H1 (cell line): Measurements from ENCODE around the gene CSNK1D. TPM values are rescaled to one million over a fixed set of nuclear protein-coding genes. Genes with fewer than 3 reads are reported as not detected.
A peak's percentile ranks its signal among the peaks of the same experiment; 100 is the strongest.

Source experiments
- CTCF ChIA-PET: fragments of 300-600 bp; sonication (Branson Sonifier 250); formaldehyde crosslinking; loops from one replicate; lab custom pipeline; 2021; ENCODE audit not compliant: partially characterized antibody; lab: Charles Lee
- POLR2A ChIA-PET: fragments of 300-600 bp; sonication (Branson Sonifier 250); formaldehyde crosslinking; loops from one replicate; lab custom pipeline; 2021; ENCODE audit warnings: inconsistent platforms; ENCODE audit not compliant: partially characterized antibody; lab: Charles Lee
- DNase-seq, 2 experiments: peaks; one replicate each; pipeline versions ENCODE4 v3.0.0 to v3.0.0-alpha.2; 2010 to 2022; ENCODE audit warnings: low spot score in 2 of 2, low read depth in 1 of 2, mixed read lengths in 1 of 2
- FAIRE-seq: peaks from 2 replicates; lab custom pipeline; 2011; peaks lifted over from hg19 to GRCh38; lab: Jason Lieb, UNC
- H2AFZ ChIP-seq: 2 replicates; pipeline ENCODE4 v1.8.1; 2012; ENCODE audit warnings: low read length, inconsistent platforms
- H2AK5ac ChIP-seq: 2 replicates; pipeline ENCODE4 v1.6.1; 2013; ENCODE audit warnings: low read depth, low read length
- H2BK120ac ChIP-seq: replicated peaks from 2 replicates; pipeline ENCODE3; 2013; ENCODE audit warnings: low read depth, low read length, inconsistent platforms
- H2BK12ac ChIP-seq: 2 replicates; pipeline ENCODE4 v1.6.1; 2013; ENCODE audit warnings: low read depth, low read length
- H2BK15ac ChIP-seq: 2 replicates; pipeline ENCODE4 v1.6.1; 2013; ENCODE audit warnings: low read length
- H2BK20ac ChIP-seq: 2 replicates; pipeline ENCODE4 v1.6.1; 2013; ENCODE audit warnings: low read length
- H2BK5ac ChIP-seq: 2 replicates; pipeline ENCODE4 v1.6.1; 2013; ENCODE audit warnings: low read depth, low read length
- H3K14ac ChIP-seq: 2 replicates; pipeline ENCODE4 v1.6.1; 2013; ENCODE audit warnings: inconsistent platforms; ENCODE audit not compliant: insufficient read length
- H3K18ac ChIP-seq: 2 replicates; pipeline ENCODE4 v1.6.1; 2013; ENCODE audit warnings: low read length; ENCODE audit errors: extremely low read depth
- H3K23ac ChIP-seq: 2 replicates; pipeline ENCODE4 v1.6.1; 2013; ENCODE audit warnings: inconsistent platforms; ENCODE audit not compliant: insufficient read length
- H3K23me2 ChIP-seq: 2 replicates; pipeline ENCODE4 v1.6.1; 2013; ENCODE audit warnings: low read depth, low read length
- H3K27ac ChIP-seq: 2 replicates; pipeline ENCODE4 v1.6.1; 2011; ENCODE audit warnings: low read depth, low read length, inconsistent platforms
- H3K27me3 ChIP-seq, 4 experiments: replicated peaks in 1 of 4; 1 replicate in 1 of 4; 2 replicates in 3 of 4; pipeline versions ENCODE4 v1.6.1 to v1.8.1; 2011 to 2013; ENCODE audit warnings: low read length in 3 of 4, mild to moderate bottlenecking in 3 of 4, inconsistent platforms in 2 of 4, mixed read lengths in 2 of 4, moderate library complexity in 1 of 4; ENCODE audit not compliant: control insufficient read depth in 3 of 4, insufficient read depth in 3 of 4; ENCODE audit errors: extremely low read depth in 1 of 4
- H3K36me3 ChIP-seq, 4 experiments: 2 replicates each; pipeline versions ENCODE4 v1.6.1 to v1.8.1; 2011 to 2013; ENCODE audit warnings: mild to moderate bottlenecking in 4 of 4, low read length in 3 of 4, moderate library complexity in 2 of 4, control low read depth in 1 of 4, inconsistent platforms in 1 of 4; ENCODE audit not compliant: insufficient read depth in 4 of 4, control insufficient read depth in 2 of 4
- H3K4ac ChIP-seq: replicated peaks from 2 replicates; pipeline ENCODE3; 2013; ENCODE audit warnings: low read length, low read depth, mixed read lengths, inconsistent platforms; ENCODE audit not compliant: insufficient read length
- H3K4me1 ChIP-seq, 4 experiments: replicated peaks in 1 of 4; 1 replicate in 1 of 4; 2 replicates in 3 of 4; pipeline versions ENCODE4 v1.6.1 to v1.8.1; 2011 to 2013; ENCODE audit warnings: low read length in 3 of 4, inconsistent platforms in 2 of 4, mixed read lengths in 1 of 4; ENCODE audit not compliant: insufficient read depth in 4 of 4, control insufficient read depth in 3 of 4
- H3K4me2 ChIP-seq, 2 experiments: 2 replicates each; pipeline versions ENCODE4 v1.6.1 to v1.8.1; 2011 to 2013; ENCODE audit warnings: low read depth in 2 of 2, low read length in 2 of 2, control low read depth in 1 of 2, inconsistent platforms in 1 of 2, mild to moderate bottlenecking in 1 of 2; ENCODE audit not compliant: insufficient read depth in 1 of 2
- H3K4me3 ChIP-seq, 4 experiments: fragments of 200-600, 300-600 bp in 1 of 4; sonication (generic), shearing (Covaris generic), sonication (Bioruptor Twin) in 1 of 4; 2 replicates each; pipeline versions ENCODE4 v1.5.1 to v1.8.1; 2011 to 2016; ENCODE audit warnings: low read length in 4 of 4, low read depth in 3 of 4, control low read depth in 2 of 4, inconsistent platforms in 2 of 4, mild to moderate bottlenecking in 2 of 4, mixed read lengths in 1 of 4, moderate library complexity in 1 of 4; ENCODE audit not compliant: insufficient read depth in 2 of 4; ENCODE audit errors: extremely low read depth in 1 of 4
- H3K56ac ChIP-seq: replicated peaks from 2 replicates; pipeline ENCODE3; 2013; ENCODE audit warnings: low read depth, mild to moderate bottlenecking, mixed read lengths, low read length, inconsistent platforms; ENCODE audit not compliant: insufficient read length
- H3K79me1 ChIP-seq: 2 replicates; pipeline ENCODE4 v1.6.1; 2013; ENCODE audit warnings: low read depth, low read length, control low read depth
- H3K79me2 ChIP-seq, 2 experiments: 2 replicates each; pipeline versions ENCODE4 v1.6.1 to v1.8.1; 2012 to 2013; ENCODE audit warnings: low read length in 2 of 2, mild to moderate bottlenecking in 2 of 2, inconsistent platforms in 1 of 2; ENCODE audit not compliant: insufficient read depth in 2 of 2, control insufficient read depth in 1 of 2
- H3K9ac ChIP-seq, 4 experiments: replicated peaks in 1 of 4; 1 replicate in 1 of 4; 2 replicates in 3 of 4; pipeline versions ENCODE4 v1.6.1 to v1.8.1; 2011 to 2013; ENCODE audit warnings: low read depth in 3 of 4, low read length in 3 of 4, control low read depth in 2 of 4, mild to moderate bottlenecking in 2 of 4, moderate library complexity in 2 of 4, inconsistent platforms in 1 of 4; ENCODE audit errors: extremely low read depth in 1 of 4
- H3K9me3 ChIP-seq, 2 experiments: 2 replicates each; pipeline versions ENCODE4 v1.6.1 to v1.8.1; 2012 to 2013; ENCODE audit warnings: mild to moderate bottlenecking in 2 of 2, moderate library complexity in 2 of 2, control low read depth in 1 of 2, inconsistent platforms in 1 of 2, low read depth in 1 of 2, low read length in 1 of 2, mixed read lengths in 1 of 2; ENCODE audit not compliant: insufficient read depth in 2 of 2
- H4K20me1 ChIP-seq, 2 experiments: replicated peaks in 1 of 2; 2 replicates each; pipeline versions ENCODE3 to v1.8.1; 2011 to 2013; ENCODE audit warnings: inconsistent platforms in 2 of 2, low read length in 2 of 2, mild to moderate bottlenecking in 1 of 2; ENCODE audit not compliant: insufficient read depth in 2 of 2, control insufficient read depth in 1 of 2
- H4K5ac ChIP-seq: 2 replicates; pipeline ENCODE4 v1.6.1; 2013; ENCODE audit warnings: low read length, low read depth, mixed read lengths, inconsistent platforms; ENCODE audit not compliant: insufficient read length
- H4K8ac ChIP-seq: 2 replicates; pipeline ENCODE4 v1.8.0; 2013; ENCODE audit warnings: mild to moderate bottlenecking, moderate library complexity, low read length, inconsistent platforms; ENCODE audit not compliant: insufficient read depth; ENCODE audit errors: extremely low read depth
- H4K91ac ChIP-seq: replicated peaks from 2 replicates; pipeline ENCODE3; 2013; ENCODE audit warnings: low read length, mixed read lengths, inconsistent platforms; ENCODE audit not compliant: insufficient read length
- CEBPB ChIP-seq: IDR thresholded peaks from 2 replicates; pipeline ENCODE4 v1.6.1; 2012; ENCODE audit warnings: low read depth, low read length
- CHD1 ChIP-seq: IDR thresholded peaks from 2 replicates; pipeline ENCODE4 v1.6.1; 2012; ENCODE audit warnings: low read depth, low read length, improper control_type of control experiment
- CREB1 ChIP-seq: IDR thresholded peaks from 2 replicates; pipeline ENCODE4 v1.6.1; 2012; ENCODE audit warnings: inconsistent platforms
- EZH2 ChIP-seq: fragments of 200-600 bp; sonication (generic); IDR thresholded peaks from 2 replicates; pipeline ENCODE4 v1.7.1; 2012; ENCODE audit warnings: low read depth, mild to moderate bottlenecking, moderate library complexity, low read length, inconsistent platforms; ENCODE audit not compliant: severe bottlenecking
- PHF8 ChIP-seq: fragments of 200-600 bp; sonication (generic); conservative IDR thresholded peaks from 2 replicates; pipeline ENCODE4 v1.7.1; 2012; ENCODE audit warnings: low read depth, mild to moderate bottlenecking, inconsistent platforms, low read length, moderate library complexity
- RAD21 ChIP-seq, 2 experiments: IDR thresholded peaks in 1 of 2; conservative IDR thresholded peaks in 1 of 2; 2 replicates each; pipeline ENCODE4 v1.6.1; 2011; ENCODE audit warnings: low read depth in 2 of 2, low read length in 2 of 2, improper control_type of control experiment in 1 of 2, inconsistent platforms in 1 of 2, mild to moderate bottlenecking in 1 of 2, moderate library complexity in 1 of 2
- RXRA ChIP-seq: IDR thresholded peaks from 2 replicates; pipeline ENCODE4 v1.6.1; 2011; ENCODE audit warnings: low read depth, mild to moderate bottlenecking, low read length, moderate library complexity; ENCODE audit not compliant: insufficient read depth
- SAP30 ChIP-seq: fragments of 300-600 bp; sonication (generic); IDR thresholded peaks from 2 replicates; pipeline ENCODE4 v1.7.1; 2012; ENCODE audit warnings: low read length, moderate library complexity, mild to moderate bottlenecking, inconsistent platforms; ENCODE audit not compliant: insufficient read depth, insufficient replicate concordance
- SP4 ChIP-seq: IDR thresholded peaks from 2 replicates; pipeline ENCODE4 v1.6.1; 2012; ENCODE audit warnings: low read length, inconsistent platforms
- WGBS, 2 experiments: shearing (Covaris generic) in 1 of 2; methylation state at CpG; one replicate each; pipeline versions ENCODE4 v1.1.6 to v1.1.7; 2013 to 2015; ENCODE audit warnings: low lambda C conversion rate in 2 of 2, mixed read lengths in 2 of 2, inconsistent platforms in 1 of 2, low coverage in 1 of 2, missing lambda C conversion rate in 1 of 2; ENCODE audit not compliant: insufficient replicate concordance in 2 of 2, insufficient coverage in 1 of 2, insufficient read length in 1 of 2; ENCODE audit errors: extremely low coverage in 1 of 2, missing lambda C conversion rate in 1 of 2; 5-methylcytosine and 5-hydroxymethylcytosine counted together
- polyA plus RNA-seq, 7 experiments: library from polyadenylated mRNA; depleted of rRNA in 3 of 7; stranded (reverse) in 5 of 7; unstranded in 2 of 7; fragments of >200 nt in 5 of 7; fragments of 200-250 nt in 2 of 7; gene quantifications; 1 replicate in 5 of 7; 2 replicates in 1 of 7; 4 replicates in 1 of 7; pipeline versions ENCODE4 v1.2.1 to v1.2.3, GENCODE V29; 2011 to 2013; ENCODE audit warnings: missing spikeins in 2 of 7, mixed read lengths in 2 of 7
- total RNA-seq: library from RNA; stranded (reverse); fragmentation: NEBNext Ultra II Directional; extraction: Animal tissue kit (Norgen Biotek cat#: 25700); gene quantifications from 2 replicates; pipeline ENCODE4 v1.2.1, GENCODE V29; 2021
- TF ChIP-seq, protein P1 (sequence below): IDR thresholded peaks from 2 replicates; pipeline ENCODE4 v1.6.1; 2012; ENCODE audit warnings: inconsistent platforms

CSNK1D gene
- total and polyA plus RNA-seq, 2 of the 8 experiments (the other 6 are each of a cell fraction or from before 2014, with no cell fraction given) = 73.5 to 103 TPM

DNA sequence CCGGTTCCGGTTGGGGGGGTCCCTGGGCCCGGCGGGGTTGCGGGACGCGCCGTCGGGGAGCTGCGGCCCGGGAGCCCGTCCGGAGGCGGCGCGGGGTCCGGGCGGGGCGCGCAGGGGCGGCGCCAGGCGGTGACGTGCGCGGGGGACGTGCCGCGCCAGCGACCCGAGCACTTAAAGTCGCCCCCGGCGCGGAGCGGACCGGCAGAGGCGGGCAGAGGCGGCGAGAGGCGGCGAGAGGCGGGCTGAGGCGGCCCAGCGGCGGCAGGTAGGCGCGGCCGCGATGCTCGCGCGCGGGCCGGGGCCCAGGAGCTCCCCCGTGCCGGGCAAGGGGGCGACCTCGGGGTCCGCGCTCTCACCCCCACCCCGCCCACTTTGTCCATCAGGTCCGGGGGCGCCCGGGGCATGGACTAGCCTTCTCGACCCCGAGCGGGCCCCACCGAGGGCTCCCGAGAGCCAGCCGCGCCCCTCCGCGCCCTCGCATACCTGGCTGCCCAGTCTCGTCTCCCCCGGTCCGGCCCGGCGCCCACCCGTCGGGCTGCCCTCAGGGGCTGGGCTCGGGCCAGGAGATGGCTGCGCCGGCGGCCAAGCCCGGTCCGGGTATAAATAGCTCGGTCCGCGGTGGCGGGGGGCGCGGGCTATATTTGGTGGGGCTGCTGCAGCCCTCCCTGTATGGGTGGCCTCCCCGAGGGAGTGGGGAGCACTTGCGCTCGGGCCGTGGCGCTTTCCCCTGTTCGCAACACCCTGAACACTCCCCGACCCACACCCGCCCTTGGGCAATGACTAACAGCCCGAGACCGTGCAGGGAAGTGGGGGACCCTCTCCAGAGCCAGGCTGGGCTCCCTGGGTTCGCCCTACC is 44.4 kb downstream of the CSNK1D start, which contains the start of gene SLC16A3:
Gene SLC16A3, plus strand, starts transcription at position 201 of the 856 bp plus-strand sequence. CDS start 6,967 bp downstream, outside the sequence.
- Histone ChIP-seq H2BK5ac (no peak within 1 kb of the TSS), H3K23ac (no peak within 1 kb of the TSS), H3K9ac (no peak within 1 kb of the TSS; a peak in 1 of 7 replicates), H3K4me1 (peaks cover 0 to 16% (median 4%) of the 10 kb centered on the region in 4 experiments; a peak in 5 of 7 replicates), H4K8ac (peak within 1 kb of the TSS; percentile 92), H4K5ac (no peak within 1 kb of the TSS), H4K20me1 (peaks cover 5 to 14% of the 10 kb centered on the region in 2 experiments), H2AK5ac (peak within 1 kb of the TSS; percentile 53; the same call in 1 of the 2 replicates), H3K79me2 (no peaks in the 10 kb centered on the region), H2AFZ (no peak within 1 kb of the TSS), H3K79me1 (no peaks in the 10 kb centered on the region; the same call in 1 of the 2 replicates), H3K4me2 (peak within 1 kb of the TSS; percentile 65 to 67), H3K4me3 (peak within 1 kb of the TSS; percentile 27 to 62 (median 37); a peak in 7 of 8 replicates), H3K36me3 (no peaks in the 10 kb centered on the region; a peak in 1 of 8 replicates), H2BK120ac (no peak within 1 kb of the TSS), H3K27me3 (peaks cover 28 to 68% (median 58%) of the 10 kb centered on the region in 4 experiments), H3K14ac (no peak within 1 kb of the TSS), H3K27ac (no peak within 1 kb of the TSS), H4K91ac (no peak within 1 kb of the TSS), H3K18ac (peak within 1 kb of the TSS; percentile 32; the same call in 1 of the 2 replicates), H2BK15ac (no peak within 1 kb of the TSS), H2BK20ac (no peak within 1 kb of the TSS), H3K4ac (no peak within 1 kb of the TSS), H3K9me3 (no peaks in the 10 kb centered on the region; a peak in 1 of 4 replicates), H3K23me2 (peaks cover 11% of the 10 kb centered on the region; the same call in 1 of the 2 replicates), H2BK12ac (no peak within 1 kb of the TSS; the same call in 1 of the 2 replicates), H3K56ac (no peak within 1 kb of the TSS)
- DNase-seq (peak in 1 of 2 experiments; percentile 68), FAIRE-seq (no peak)
- ChIA-PET CTCF (interaction anchor here (1.1 to 2.5 kb wide), 4 partner anchors 9 to 152 kb away, joined by 3 to 12 read pairs (median 6); no protein-coding TSS in a partner anchor), POLR2A (interaction anchor here (0.7 to 2.2 kb wide), 7 partner anchors 8 to 194 kb away, joined by 3 to 11 read pairs (median 4); partner anchors contain the start of gene CSNK1D)
- WGBS, 2 experiments = 17% methylated on average over 33 of the region's 105 CpGs; no CpG with 5 or more reads in 1 of the 2 experiments
- TF ChIP-seq CHD1 = no peak
- peak; percentile 80 for TF ChIP-seq CREB1
- TF ChIP-seq CEBPB = no peak
- TF ChIP-seq PHF8 = peak; percentile 32; the same call in 1 of the 2 replicates
- TF ChIP-seq, protein P1, sequence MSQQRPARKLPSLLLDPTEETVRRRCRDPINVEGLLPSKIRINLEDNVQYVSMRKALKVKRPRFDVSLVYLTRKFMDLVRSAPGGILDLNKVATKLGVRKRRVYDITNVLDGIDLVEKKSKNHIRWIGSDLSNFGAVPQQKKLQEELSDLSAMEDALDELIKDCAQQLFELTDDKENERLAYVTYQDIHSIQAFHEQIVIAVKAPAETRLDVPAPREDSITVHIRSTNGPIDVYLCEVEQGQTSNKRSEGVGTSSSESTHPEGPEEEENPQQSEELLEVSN = no peak
- TF ChIP-seq RAD21 (IDR thresholded peaks at IDR 0.05 in 1 of 2, conservative IDR thresholded peaks at IDR 0.05 in 1 of 2; ENCODE audit: low read depth in 2 of 2, low read length in 2 of 2) = no peak
- TF ChIP-seq EZH2 = peak; percentile 47
- TF ChIP-seq SP4 = no peak
- TF ChIP-seq RXRA = no peak
- no peak for TF ChIP-seq SAP30
